ENCODE measurements around the gene PCOLCE2. TPM values are rescaled to one million over a fixed set of nuclear protein-coding genes. Genes with fewer than 3 reads are reported as not detected.

Gene PCOLCE2
- total and polyA plus RNA-seq, 2 donors (not counting 3 experiments of a cell fraction or from before 2014, with no cell fraction given) = not detected

GRCh38 chr3:142795332-142795731, 93.6 kb downstream of the PCOLCE2 start:
- intact Hi-C loops (cut with micrococcal nuclease) = no loop called here
- DNase-seq (ENCODE audit: low read depth, low spot score) = no peak
- dilution Hi-C loops (cut with MboI; ENCODE audit: extremely low pct_ligation_motif_present, low sequenced_read_pairs) = no loop called here
- FAIRE-seq = no peak
- POLR2A ChIA-PET = no interaction called here
- Histone ChIP-seq H3K4me3 (replicated peaks in 1 of 3; ENCODE audit: insufficient read depth in 1 of 3, low read depth in 1 of 3, low read length in 3 of 3) (no peak overlapping the region), H2AFZ (ENCODE audit: low read depth, low read length) (no peak overlapping the region), H3K79me2 (ENCODE audit: control insufficient read depth, insufficient read depth, low read length) (no peaks in the 10 kb centered on the region), H3K27me3 (ENCODE audit: control insufficient read depth in 2 of 2, insufficient read depth in 2 of 2, low read length in 2 of 2) (no peaks in the 10 kb centered on the region), H3K9me1 (replicated peaks; ENCODE audit: control insufficient read depth, extremely low read depth, insufficient read depth, low read length) (no peaks in the 10 kb centered on the region), H3K9me3 (replicated peaks; ENCODE audit: control insufficient read depth, insufficient read depth, low read length) (no peaks in the 10 kb centered on the region), H3K9ac (replicated peaks; ENCODE audit: extremely low read depth, insufficient read depth, low read length) (no peak overlapping the region), H3K27ac (ENCODE audit: insufficient read depth, low read depth, low read length) (no peak overlapping the region), H3K4me2 (ENCODE audit: insufficient read depth, low read length) (no peak overlapping the region), H3K36me3 (ENCODE audit: control insufficient read depth in 2 of 2, extremely low read depth in 1 of 2, insufficient read depth in 2 of 2, low read length in 2 of 2) (no peaks in the 10 kb centered on the region), H3K4me1 (ENCODE audit: control insufficient read depth, extremely low read depth, insufficient read depth, low read length) (no peaks in the 10 kb centered on the region), H4K20me1 (replicated peaks; ENCODE audit: control insufficient read depth, extremely low read depth, insufficient read depth, low read length) (no peaks in the 10 kb centered on the region)
- no TSS peak for BruUV-seq (replicated peaks)
- CTCF ChIA-PET = no interaction called here
- TF ChIP-seq MYC (IDR thresholded peaks at IDR 0.05; ENCODE audit: low read depth, low read length) = no peak
- no peak for TF ChIP-seq FOS (IDR thresholded peaks at IDR 0.05; ENCODE audit: borderline replicate concordance, insufficient read depth, low read length)
- TF ChIP-seq CTCF (IDR thresholded peaks at IDR 0.05; ENCODE audit: extremely low read depth in 1 of 2, insufficient read depth in 1 of 2, low read depth in 1 of 2, low read length in 2 of 2) = no peak
- no peak for TF ChIP-seq POLR2AphosphoS5 (IDR thresholded peaks at IDR 0.05; ENCODE audit: insufficient read depth, low read depth, low read length)
- no peak for TF ChIP-seq MAX (IDR thresholded peaks at IDR 0.05; ENCODE audit: insufficient read depth, insufficient read length)
- TF ChIP-seq GATA2 (IDR thresholded peaks at IDR 0.05; ENCODE audit: insufficient read depth, insufficient read length, low read depth, low read length) = no peak
- TF ChIP-seq POLR2A (IDR thresholded peaks at IDR 0.05; ENCODE audit: low read depth, low read length) = no peak
- TF ChIP-seq EZH2 (IDR thresholded peaks at IDR 0.05; ENCODE audit: borderline replicate concordance, low read depth, low read length, severe bottlenecking) = no peak
- no peak for TF ChIP-seq JUN (IDR thresholded peaks at IDR 0.05; ENCODE audit: borderline replicate concordance, insufficient read depth, insufficient read length, low read depth)

Data from endothelial cell of umbilical vein (primary cell).